NCI-H345 treated with DMSO at 0.1 percent for 48 hours (cell line): Measurements from ENCODE around the gene ABHD12B.
"Not testable (repeated sequence)": the region's sequence is repeated elsewhere in the genome, so short reads cannot be mapped to it uniquely, and the experiment has no call there.

ENCODE experiments used
- DNase-seq: peaks from one replicate; lab custom pipeline; 2025; ENCODE audit not compliant: unreplicated experiment; lab: John Stamatoyannopoulos, UW

ABHD12B gene

DNA sequence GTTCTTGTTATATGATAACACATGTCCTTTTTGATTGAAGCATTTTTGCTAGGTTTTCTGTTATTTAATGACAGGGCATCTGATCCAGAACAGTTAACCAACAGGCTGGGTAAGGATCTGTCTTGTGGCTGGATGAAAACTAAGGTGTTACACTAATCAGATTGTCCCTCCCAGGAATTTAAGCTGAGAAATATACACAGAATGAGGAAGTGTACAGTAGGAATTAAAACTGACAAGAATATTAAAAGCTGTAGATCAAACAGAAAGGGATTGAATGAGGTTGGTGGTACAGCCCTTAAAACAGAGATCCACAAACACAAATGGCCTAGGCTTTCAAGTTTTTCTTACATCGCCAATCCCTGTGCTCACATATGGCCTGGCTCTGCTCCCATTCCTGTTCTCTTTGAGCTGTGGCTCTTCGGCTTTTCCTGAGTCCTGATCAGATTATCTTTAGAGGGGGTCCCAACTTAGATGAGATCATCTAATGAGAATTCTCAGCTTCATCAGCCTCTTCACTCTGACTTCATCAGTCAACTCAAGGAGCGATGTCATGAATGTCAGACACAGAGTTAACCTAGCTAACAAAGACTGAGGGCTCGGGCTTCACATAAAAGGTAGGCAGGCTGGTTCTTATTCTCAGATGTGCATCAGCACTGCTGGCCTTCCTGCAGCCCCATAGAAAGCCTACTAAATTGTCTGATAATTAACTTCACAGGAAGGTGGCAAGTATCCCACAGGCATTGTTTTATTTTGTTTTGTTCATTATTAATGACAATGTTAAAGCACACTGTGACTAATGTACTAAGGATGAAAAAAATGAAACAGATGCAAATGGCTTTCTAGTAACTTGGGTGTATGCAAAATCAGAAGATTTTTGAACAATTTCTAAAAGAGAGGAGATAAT lies 61.0 kb downstream of the ABHD12B start:
- DNase-seq: no peak

DNA sequence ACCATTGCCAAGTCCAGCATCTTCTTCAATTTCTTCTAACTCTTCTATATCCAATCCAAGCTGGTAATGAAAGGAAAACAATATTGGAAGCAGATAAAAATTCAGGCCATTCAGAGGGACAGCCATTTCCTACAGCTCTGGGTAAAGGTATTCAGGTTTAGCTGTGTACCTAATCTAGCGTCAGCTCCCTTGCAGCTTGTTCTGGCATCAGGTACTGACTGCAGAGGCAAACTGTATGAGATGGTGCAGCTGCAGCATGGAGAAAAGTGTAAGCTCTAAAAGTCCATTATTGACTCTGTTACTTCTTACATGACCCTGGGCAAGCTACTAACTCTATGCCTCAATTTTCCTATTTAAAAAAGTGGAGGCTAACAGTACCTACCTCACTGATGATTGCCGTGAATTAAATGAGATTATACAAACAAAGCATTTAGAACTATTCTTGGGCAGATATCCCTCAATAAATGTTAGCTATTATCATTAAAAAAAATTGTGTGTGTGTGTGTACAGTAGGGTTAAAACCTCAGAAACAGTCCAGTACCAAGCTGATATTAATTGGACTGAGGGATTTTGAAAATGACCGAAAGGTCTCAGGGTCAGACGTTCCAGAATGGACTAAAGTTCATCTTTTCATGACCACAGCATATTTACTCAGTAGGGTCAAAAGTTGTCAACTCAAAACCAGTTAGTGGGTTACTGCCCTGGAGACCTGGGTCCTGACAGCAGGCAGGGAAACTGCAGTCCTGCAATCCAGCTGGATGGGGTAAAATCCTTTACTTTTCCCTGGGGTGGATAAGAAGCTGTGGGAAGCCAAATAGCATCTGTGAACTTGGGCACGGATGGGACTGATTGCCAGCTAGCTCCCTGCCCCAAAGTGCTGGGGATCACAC lies 63.5 kb downstream of the ABHD12B start:
- DNase-seq: no peak

DNA sequence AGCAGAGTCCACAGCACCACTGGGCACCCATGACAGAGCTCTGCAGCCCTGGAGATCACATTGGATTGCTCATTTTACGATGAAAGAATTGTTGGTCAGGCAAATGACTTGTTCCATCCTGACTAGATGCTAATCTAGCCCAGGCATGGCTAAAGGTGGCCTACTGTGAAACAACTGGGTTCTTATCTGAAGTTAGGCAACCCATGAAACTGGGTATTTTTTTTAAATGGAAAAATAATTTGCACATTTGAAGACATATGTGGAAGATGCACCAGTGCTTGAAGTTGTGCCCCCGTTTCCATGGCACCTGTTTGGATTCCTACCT lies 64.1 kb downstream of the ABHD12B start:
- no peak for DNase-seq

DNA sequence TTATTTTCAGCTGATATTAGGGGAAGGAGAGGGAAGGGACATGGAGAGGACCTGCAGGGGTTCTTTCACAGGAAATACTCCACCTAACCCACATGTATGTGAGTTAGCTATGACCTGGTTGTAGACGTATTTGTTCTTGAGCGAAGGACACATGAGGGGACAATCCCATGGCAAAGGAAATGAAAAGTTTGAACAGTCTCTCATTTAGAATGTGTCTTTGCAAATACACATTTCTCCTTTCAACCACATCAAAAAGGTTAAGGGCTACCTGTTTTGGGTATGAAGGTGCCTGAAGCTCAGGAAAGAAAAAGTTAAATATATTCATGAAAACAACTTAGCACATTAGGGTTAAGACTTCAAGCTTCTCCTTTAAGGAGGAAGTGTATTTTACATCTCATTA lies 65.0 kb downstream of the ABHD12B start:
- DNase-seq: no peak

DNA sequence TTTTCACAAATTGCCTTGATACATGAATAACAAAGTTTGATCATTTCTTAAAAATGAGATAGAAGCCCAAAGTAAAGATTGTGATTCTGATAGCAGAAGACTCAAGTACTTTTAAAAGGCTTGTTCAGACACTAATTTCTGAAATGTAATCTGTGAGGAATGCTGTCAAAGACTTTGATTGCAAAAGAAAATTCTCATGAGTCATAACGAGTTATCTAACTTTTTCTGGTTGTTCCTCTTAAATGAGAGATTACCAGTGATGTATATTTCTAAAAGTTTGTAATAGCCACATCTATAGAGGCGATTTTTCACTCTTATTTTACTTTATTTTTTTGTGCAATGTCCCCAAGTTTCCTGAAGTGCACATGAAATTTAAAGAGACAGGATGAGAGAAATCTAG lies 65.5 kb downstream of the ABHD12B start:
- no peak for DNase-seq

DNA sequence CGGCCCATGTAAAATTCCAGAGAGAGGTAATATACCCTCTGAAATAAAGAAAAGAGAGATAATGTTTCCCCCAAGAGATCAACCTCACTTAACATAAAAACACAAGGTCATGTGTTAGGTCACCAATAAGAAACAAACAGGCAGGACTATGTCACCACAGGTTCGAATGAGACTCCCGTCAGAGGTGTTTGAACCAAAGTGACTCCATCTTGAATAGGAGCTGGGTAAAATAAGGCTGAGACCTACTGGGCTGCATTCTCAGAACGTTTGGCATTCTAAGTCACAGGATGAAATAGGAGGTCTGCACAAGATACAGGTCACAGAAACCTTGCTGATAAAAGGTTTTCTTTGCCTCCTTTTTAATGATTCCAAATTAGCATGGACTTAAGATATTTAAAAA lies 65.9 kb downstream of the ABHD12B start:
- no peak for DNase-seq

DNA sequence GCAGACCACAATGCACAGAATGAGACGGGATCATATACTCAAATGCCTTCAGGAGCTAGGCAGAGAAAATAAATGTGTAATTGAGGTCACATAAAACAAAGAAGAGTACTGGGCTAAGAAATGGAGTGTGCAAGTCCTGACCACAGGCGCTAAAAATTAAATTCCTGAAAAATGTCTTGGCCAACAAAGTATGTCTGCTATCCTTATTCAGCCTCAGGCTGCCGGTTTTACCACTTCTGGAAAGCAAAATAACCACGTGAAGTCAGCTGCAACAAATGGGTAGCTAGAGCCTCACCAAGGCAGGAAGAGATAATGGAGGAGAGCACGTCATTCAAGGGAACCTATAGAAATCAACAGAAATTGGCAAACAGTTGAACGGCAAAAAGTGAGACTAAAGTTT lies 69.3 kb downstream of the ABHD12B start:
- DNase-seq: no peak

DNA sequence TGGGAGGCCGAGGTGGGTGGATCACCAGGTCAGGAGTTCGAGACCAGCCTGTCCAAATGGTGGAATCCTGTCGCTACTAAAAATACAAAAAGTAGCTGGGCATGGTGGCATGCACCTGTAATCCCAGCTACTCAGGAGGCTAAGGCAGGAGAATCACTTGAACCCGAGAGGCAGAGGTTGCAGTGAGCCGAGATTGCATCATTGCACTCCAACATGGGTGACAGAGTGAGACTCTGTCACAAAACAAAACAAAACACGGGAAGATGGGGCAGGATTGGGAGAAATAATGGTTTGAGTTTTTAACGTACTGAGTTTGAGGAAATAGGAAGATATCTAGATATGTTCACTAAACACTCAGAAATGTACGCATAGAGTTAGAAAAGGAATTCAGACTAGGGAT lies 69.8 kb downstream of the ABHD12B start:
- not testable (repeated sequence) for DNase-seq

DNA sequence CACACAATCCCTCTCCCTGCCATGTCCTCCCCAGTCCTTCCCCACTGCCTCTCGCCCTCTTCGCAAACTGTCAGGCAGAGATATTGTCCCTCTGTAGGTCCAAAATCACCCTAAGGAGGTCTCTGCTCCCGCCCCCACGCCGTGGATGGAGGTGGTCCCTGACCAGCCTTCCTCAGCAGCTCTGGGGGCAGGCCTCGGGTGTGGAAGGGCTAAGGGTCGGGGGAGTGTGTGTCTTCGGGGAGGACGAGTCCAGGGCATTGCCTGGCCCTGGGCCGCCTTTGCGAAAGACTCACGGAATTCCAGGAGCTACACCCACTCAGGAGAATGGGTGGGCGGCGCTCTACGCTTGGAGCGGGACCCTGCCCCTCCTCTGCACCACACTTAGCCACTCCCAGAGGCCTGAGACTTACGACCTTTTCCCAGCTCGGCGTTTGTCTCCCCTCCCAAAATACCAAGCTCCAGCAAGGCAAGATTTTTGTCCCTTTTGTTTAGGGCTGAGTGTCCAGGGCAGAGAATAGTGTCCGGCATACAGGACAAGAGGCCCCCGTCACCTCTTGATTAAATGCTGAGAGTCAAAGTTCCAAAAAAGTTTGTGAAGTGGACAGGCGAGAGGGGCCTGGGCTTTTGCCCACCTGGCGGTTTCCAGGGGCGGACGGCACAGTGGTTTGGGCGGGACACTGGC lies 71.5 kb downstream of the ABHD12B start:
- no peak for DNase-seq

DNA sequence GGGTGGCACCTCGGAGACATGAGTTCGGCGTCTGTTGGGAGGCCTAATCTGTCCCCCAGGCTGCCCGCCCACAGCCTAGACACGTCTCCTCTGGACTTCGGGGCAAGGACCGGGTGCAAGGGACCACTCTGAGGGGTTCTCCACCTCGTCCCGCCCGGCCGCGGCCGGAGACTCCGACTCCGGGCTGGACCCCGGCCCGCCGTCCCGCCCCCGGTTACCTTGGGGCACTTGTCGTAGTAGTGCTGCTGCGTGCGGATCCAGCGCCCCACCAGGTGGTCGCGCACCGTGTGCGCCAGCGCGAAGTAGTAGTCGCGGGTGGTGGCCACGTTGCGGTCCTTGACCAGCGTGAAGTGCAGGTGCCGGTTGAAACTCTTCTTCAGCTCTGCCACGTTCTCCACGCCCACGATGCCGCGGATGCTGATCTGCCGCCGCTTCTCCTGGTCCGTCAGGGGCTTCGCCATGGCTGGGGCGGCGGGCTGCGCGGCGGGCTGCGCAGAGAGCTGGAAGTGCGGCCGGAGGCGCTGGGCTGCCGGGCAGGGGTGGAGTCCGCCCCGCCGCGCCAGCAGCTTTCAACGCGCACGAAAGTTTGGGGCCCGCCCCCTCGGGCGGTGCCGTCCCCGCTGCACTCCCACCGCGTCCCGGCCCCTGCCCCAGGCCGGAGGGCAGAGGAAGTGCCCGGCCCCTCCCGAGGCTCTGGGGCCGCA lies 72.2 kb downstream of the ABHD12B start, which contains the start of gene PYGL:
Gene PYGL (minus strand): TSS at position 541 of the 704 bp plus-strand sequence. CDS start 80 bp downstream, at position 461.
- DNase-seq: peak; percentile 26

DNA sequence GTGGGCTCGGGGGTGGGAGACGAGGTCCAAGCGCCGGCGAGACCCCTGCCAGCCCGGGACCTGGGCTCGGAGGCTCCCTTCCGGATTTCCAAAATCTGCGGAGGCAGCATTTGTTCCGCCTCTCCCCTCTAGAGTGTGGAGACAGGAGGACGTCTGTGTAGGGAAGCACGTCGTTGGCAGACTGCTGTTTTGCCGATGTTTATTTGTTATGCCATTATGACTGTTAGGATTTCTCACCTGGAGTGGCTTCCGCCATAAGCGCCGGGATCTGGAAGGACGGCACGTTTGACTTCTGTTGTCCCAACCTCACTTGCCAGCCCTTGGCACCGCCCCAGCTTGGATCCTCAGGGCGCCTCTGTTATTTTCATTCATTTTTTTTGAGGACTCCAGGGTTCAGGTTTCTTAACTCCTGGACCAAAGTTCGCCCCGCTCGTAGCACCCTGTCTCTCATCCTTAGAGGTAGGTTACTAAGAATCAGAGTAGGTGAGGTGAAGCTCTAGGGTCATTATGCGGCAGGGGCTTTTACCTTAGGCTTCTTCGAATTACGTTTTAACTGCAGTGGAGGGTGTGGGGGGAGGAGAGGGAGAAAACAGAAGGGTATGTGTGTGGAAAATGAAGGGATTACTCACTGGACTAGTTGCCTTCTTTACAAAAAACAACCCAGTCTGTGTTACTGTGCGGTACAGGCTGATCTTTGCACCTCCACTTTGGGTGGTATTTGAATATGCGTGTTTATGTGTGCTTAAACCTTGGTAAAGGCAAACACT lies 73.0 kb downstream of the ABHD12B start:
- DNase-seq: no peak

DNA sequence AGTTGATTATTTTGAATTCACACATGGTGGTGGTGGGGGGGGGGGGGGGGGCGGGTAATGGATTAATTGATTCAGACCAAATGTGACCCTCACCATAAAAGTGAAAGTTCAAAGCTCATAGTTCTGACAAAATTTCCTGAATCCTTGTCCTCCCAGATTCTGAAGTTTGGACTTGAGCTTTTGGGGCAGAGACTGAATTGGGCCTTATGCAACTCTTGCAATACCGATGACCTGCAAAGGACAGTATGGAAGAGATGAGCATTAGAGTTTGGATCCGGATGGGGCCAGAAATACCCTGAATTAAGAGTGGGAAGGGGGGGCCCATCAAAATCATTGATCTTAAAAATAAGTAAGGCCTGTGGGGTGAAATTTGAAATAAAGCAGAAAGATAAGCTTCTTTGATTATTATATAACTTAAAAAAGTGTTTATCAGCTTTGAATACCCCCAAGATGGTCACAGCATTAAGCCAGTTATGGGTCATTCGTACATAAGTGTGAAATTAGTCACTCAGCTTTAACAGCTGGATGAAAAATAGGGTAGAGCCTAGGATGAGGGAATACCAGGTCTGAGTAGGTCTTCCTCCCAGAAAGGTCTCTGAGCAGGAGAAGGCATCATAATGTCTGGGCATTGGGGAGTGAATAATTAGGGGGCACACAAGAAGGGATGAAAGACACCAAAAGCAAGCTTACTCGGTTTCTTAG lies 74.5 kb downstream of the ABHD12B start:
- no peak for DNase-seq

DNA sequence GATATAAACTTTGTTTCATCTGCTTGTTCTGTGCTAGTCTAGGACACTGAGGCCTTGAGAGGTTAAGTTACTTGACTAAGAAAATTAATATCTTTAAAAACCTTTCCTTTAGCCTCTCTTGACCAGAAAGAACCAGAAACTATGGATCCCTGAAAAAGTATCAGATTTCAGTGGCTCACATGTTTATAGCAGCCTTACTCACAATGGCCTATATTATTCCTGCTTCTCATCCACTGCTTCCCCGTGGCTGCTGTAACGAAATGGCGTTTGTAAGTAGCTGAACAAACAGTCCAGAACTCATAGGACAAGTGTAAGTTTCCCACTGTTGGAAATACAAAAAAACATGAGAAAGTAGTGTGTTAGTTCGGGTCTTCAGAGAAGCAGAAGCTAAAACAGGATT lies 75.6 kb downstream of the ABHD12B start:
- no peak for DNase-seq

DNA sequence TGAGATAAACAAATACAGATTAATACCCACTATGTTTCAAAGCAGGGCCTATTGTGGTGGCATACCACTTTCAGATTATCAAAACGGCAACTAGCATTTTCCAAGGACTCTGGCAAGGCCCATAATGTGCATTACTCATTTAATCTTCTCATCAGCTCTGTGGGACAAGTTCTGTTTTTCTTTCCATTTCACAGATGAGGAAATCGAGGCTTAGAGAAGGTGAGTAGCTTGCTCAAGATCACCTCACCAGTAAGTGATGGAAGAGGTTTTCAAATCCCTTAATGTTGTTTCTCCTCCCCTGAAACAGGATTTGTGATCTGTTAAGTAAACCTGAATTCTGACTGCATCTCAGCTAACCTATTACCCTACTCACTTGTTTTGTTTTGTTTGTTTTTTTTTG lies 76.4 kb downstream of the ABHD12B start:
- DNase-seq: no peak

DNA sequence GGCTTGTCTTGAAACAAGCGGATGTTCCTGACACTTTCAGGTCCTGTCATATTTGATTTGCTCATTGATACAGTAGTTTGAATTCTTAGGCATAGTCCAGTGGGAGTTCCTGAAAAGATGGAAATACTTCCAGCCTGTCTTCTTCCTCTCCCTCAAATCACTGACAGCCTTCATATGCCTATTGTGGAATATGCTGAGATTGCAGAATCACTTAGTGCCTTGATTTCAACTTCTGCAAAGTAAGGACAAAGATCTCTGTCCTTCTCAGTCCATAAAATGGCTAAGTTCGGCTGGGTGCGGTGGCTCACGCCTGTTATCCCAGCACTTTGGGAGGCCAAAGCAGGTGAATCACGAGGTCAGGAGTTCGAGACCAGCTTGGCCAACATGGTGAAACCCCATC lies 79.2 kb downstream of the ABHD12B start:
- DNase-seq: no peak

DNA sequence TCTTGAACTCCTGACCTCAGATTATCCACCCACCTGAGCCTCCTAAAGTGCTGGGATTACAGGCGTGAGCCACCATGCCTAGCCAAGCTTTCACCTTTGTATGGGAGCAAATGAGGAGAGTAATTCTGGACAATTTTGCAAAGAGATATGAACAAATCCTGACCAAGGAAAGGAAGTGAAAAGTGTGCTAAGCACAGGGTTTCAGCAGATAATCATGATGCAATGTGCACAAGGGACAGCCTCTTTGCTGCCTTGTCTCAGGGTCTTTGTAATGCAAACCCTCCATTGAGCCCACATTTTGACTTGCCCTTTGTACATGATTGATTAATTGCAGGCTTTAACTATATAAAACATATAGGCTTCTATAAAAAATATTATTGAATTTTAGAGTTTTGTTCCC lies 81.6 kb downstream of the ABHD12B start:
- DNase-seq: no peak
